Gastrocnemius medialis (tissue), 4 donors: ENCODE data around the gene SYCE1.

Experiments
- CTCF ChIP-seq, 5 experiments: fragments of 450-650 bp in 3 of 5; fragments of 200-600 bp in 2 of 5; sonication (generic) in 2 of 5; IDR thresholded peaks in 4 of 5; conservative IDR thresholded peaks in 1 of 5; 1 replicate in 4 of 5; 2 replicates in 1 of 5; pipeline ENCODE4 v1.5.1; 2016 to 2019; ENCODE audit warnings: antibody characterized with exemption in 5 of 5, mild to moderate bottlenecking in 3 of 5, moderate library complexity in 3 of 5
- POLR2A ChIP-seq, 2 donors: fragments of 450-650 bp; IDR thresholded peaks; one replicate each; pipeline ENCODE4 v1.6.1; 2017; ENCODE audit warnings: antibody characterized with exemption in 2 of 2, mild to moderate bottlenecking in 2 of 2, moderate library complexity in 2 of 2

GRCh38 chr10:133529576-133529946 lies 35.8 kb downstream of the SYCE1 start:
- TF ChIP-seq CTCF (IDR thresholded peaks at IDR 0.05 in 4 of 5, conservative IDR thresholded peaks at IDR 0.05 in 1 of 5) = no peak
- no peak for TF ChIP-seq POLR2A (IDR thresholded peaks at IDR 0.05)
